HepG2 (cell line): Measurements from ENCODE around the gene HDHD3. TPM values are rescaled to one million over a fixed set of nuclear protein-coding genes. Genes with fewer than 3 reads are reported as not detected.

Experiments
- ETV6 ChIP-seq: sonication (generic); formaldehyde crosslinking; conservative IDR thresholded peaks from 2 replicates; pipeline ENCODE4 v1.4.0; 2020; ENCODE audit warnings: missing genetic modification reagents
- HOXD1 ChIP-seq: sonication (generic); formaldehyde crosslinking; IDR thresholded peaks from 2 replicates; pipeline ENCODE4 v1.5.0; 2020; ENCODE audit warnings: missing genetic modification reagents
- IKZF4 ChIP-seq: sonication (generic); formaldehyde crosslinking; IDR thresholded peaks from 2 replicates; pipeline ENCODE4 v1.5.1; 2020; ENCODE audit warnings: borderline replicate concordance, mild to moderate bottlenecking, low read depth, missing genetic modification reagents; ENCODE audit errors: not compliant biosample characterization
- KDM2A ChIP-seq: sonication (generic); formaldehyde crosslinking; IDR thresholded peaks from 2 replicates; pipeline ENCODE4 v1.4.0; 2020; ENCODE audit warnings: low read depth, missing genetic modification reagents, borderline replicate concordance
- KLF12 ChIP-seq: sonication (generic); formaldehyde crosslinking; IDR thresholded peaks from 2 replicates; pipeline ENCODE4 v1.4.0; 2020; ENCODE audit warnings: missing genetic modification reagents, borderline replicate concordance
- KLF13 ChIP-seq: sonication (generic); formaldehyde crosslinking; IDR thresholded peaks from 2 replicates; pipeline ENCODE4 v1.4.0; 2020; ENCODE audit warnings: mild to moderate bottlenecking, missing genetic modification reagents
- RARG ChIP-seq: sonication (generic); formaldehyde crosslinking; IDR thresholded peaks from 2 replicates; pipeline ENCODE4 v1.4.0; 2020; ENCODE audit warnings: low read depth, mild to moderate bottlenecking, missing genetic modification reagents
- ZNF224 ChIP-seq: sonication (generic); formaldehyde crosslinking; IDR thresholded peaks from 2 replicates; pipeline ENCODE4 v1.5.0; 2020; ENCODE audit warnings: mild to moderate bottlenecking, missing genetic modification reagents
- ZNF253 ChIP-seq: sonication (generic); formaldehyde crosslinking; IDR thresholded peaks from 2 replicates; pipeline ENCODE4 v1.8.0; 2022; ENCODE audit warnings: mild to moderate bottlenecking, missing genetic modification reagents, borderline replicate concordance
- ZNF468 ChIP-seq: sonication (generic); formaldehyde crosslinking; IDR thresholded peaks from 2 replicates; pipeline ENCODE4 v1.8.0; 2022; ENCODE audit warnings: mild to moderate bottlenecking, moderate library complexity, missing genetic modification reagents
- ZNF530 ChIP-seq: sonication (generic); formaldehyde crosslinking; IDR thresholded peaks from 2 replicates; pipeline ENCODE4 v1.5.0; 2020; ENCODE audit warnings: low read depth, mild to moderate bottlenecking, missing genetic modification reagents
- ZNF782 ChIP-seq: sonication (generic); formaldehyde crosslinking; IDR thresholded peaks from 2 replicates; pipeline ENCODE4 v1.4.0; 2020; ENCODE audit warnings: missing genetic modification reagents, mild to moderate bottlenecking, borderline replicate concordance
- polyA plus RNA-seq, 8 experiments: library from polyadenylated mRNA; depleted of rRNA in 3 of 8; stranded (reverse) in 7 of 8; unstranded in 1 of 8; fragments of >200 nt; fragmentation: Illumina TruSeq in 4 of 8; extraction: Trizol in 4 of 8; gene quantifications; 2 replicates each; pipeline versions ENCODE4 v1.2.1 to v1.2.3, GENCODE V29; 2011 to 2016; ENCODE audit warnings: low read depth in 4 of 8, missing spikeins in 1 of 8, mixed read lengths in 1 of 8; ENCODE audit not compliant: insufficient read depth in 1 of 8
- total RNA-seq, 5 experiments: library from RNA; depleted of rRNA; stranded (reverse); fragments of >200 nt; fragmentation: Illumina TruSeq; extraction: Trizol; gene quantifications; 2 replicates each; pipeline ENCODE4 v1.2.3, GENCODE V29; 2016; ENCODE audit warnings: low read depth in 1 of 5
- TF ChIP-seq, protein P1 (sequence below): sonication (generic); formaldehyde crosslinking; IDR thresholded peaks from 2 replicates; pipeline ENCODE4 v1.5.1; 2020; ENCODE audit warnings: mild to moderate bottlenecking, missing genetic modification reagents, moderate library complexity
- TF ChIP-seq, protein P2 (sequence below): IDR thresholded peaks from 2 replicates; pipeline ENCODE4 v1.6.1; 2012; ENCODE audit warnings: inconsistent platforms
- TF ChIP-seq, protein P3 (sequence below): sonication (generic); formaldehyde crosslinking; IDR thresholded peaks from 2 replicates; pipeline ENCODE4 v1.4.0; 2020; ENCODE audit warnings: mild to moderate bottlenecking, missing genetic modification reagents
- TF ChIP-seq, protein P4 (sequence below): sonication (generic); formaldehyde crosslinking; IDR thresholded peaks from 2 replicates; pipeline ENCODE4 v1.4.0; 2020; ENCODE audit warnings: missing genetic modification reagents, borderline replicate concordance
- TF ChIP-seq, protein P5 (sequence below): sonication (generic); formaldehyde crosslinking; conservative IDR thresholded peaks from 2 replicates; pipeline ENCODE4 v1.4.0; 2020; ENCODE audit warnings: mild to moderate bottlenecking, missing genetic modification reagents, moderate library complexity

HDHD3 gene
- total and polyA plus RNA-seq, 2 of the 13 experiments (the other 11 are each of a cell fraction or from before 2014, with no cell fraction given): 23.1 to 38.5 TPM

DNA sequence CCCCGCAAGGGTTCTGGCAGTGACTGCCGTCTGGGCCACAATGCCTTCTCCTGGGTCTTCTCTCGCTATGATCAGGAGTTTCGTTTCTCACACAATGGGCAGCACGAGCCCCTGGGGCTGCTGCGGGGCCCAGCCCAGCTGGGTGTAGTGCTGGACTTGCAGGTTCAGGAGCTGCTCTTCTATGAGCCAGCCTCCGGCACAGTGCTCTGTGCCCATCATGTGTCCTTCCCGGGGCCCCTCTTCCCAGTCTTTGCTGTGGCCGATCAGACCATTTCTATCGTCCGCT is 7.0 kb downstream of the HDHD3 start (continued):
- TF ChIP-seq, protein P1, sequence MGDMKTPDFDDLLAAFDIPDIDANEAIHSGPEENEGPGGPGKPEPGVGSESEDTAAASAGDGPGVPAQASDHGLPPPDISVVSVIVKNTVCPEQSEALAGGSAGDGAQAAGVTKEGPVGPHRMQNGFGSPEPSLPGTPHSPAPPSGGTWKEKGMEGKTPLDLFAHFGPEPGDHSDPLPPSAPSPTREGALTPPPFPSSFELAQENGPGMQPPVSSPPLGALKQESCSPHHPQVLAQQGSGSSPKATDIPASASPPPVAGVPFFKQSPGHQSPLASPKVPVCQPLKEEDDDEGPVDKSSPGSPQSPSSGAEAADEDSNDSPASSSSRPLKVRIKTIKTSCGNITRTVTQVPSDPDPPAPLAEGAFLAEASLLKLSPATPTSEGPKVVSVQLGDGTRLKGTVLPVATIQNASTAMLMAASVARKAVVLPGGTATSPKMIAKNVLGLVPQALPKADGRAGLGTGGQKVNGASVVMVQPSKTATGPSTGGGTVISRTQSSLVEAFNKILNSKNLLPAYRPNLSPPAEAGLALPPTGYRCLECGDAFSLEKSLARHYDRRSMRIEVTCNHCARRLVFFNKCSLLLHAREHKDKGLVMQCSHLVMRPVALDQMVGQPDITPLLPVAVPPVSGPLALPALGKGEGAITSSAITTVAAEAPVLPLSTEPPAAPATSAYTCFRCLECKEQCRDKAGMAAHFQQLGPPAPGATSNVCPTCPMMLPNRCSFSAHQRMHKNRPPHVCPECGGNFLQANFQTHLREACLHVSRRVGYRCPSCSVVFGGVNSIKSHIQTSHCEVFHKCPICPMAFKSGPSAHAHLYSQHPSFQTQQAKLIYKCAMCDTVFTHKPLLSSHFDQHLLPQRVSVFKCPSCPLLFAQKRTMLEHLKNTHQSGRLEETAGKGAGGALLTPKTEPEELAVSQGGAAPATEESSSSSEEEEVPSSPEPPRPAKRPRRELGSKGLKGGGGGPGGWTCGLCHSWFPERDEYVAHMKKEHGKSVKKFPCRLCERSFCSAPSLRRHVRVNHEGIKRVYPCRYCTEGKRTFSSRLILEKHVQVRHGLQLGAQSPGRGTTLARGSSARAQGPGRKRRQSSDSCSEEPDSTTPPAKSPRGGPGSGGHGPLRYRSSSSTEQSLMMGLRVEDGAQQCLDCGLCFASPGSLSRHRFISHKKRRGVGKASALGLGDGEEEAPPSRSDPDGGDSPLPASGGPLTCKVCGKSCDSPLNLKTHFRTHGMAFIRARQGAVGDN (CRISPR knock-in tag): peak; percentile 76
- TF ChIP-seq ZNF530 (CRISPR knock-in tag) (no peak), KDM2A (CRISPR knock-in tag) (no peak), ZNF224 (CRISPR knock-in tag) (no peak), KLF13 (no peak), ZNF253 (no peak), ETV6 (no peak), KLF12 (0 out of 2 replicates have a peak, but pooled peaks have one; percentile 38), IKZF4 (CRISPR knock-in tag) (no peak), ZNF782 (no peak), HOXD1 (CRISPR knock-in tag) (no peak), RARG (CRISPR knock-in tag) (no peak), ZNF468 (CRISPR knock-in tag) (no peak)
- TF ChIP-seq, protein P2, sequence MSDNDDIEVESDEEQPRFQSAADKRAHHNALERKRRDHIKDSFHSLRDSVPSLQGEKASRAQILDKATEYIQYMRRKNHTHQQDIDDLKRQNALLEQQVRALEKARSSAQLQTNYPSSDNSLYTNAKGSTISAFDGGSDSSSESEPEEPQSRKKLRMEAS: 0 out of 2 replicates have a peak, but pooled peaks have one; percentile 23
- TF ChIP-seq, protein P3, sequence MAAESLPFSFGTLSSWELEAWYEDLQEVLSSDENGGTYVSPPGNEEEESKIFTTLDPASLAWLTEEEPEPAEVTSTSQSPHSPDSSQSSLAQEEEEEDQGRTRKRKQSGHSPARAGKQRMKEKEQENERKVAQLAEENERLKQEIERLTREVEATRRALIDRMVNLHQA (CRISPR knock-in tag): no peak
- TF ChIP-seq, protein P4, sequence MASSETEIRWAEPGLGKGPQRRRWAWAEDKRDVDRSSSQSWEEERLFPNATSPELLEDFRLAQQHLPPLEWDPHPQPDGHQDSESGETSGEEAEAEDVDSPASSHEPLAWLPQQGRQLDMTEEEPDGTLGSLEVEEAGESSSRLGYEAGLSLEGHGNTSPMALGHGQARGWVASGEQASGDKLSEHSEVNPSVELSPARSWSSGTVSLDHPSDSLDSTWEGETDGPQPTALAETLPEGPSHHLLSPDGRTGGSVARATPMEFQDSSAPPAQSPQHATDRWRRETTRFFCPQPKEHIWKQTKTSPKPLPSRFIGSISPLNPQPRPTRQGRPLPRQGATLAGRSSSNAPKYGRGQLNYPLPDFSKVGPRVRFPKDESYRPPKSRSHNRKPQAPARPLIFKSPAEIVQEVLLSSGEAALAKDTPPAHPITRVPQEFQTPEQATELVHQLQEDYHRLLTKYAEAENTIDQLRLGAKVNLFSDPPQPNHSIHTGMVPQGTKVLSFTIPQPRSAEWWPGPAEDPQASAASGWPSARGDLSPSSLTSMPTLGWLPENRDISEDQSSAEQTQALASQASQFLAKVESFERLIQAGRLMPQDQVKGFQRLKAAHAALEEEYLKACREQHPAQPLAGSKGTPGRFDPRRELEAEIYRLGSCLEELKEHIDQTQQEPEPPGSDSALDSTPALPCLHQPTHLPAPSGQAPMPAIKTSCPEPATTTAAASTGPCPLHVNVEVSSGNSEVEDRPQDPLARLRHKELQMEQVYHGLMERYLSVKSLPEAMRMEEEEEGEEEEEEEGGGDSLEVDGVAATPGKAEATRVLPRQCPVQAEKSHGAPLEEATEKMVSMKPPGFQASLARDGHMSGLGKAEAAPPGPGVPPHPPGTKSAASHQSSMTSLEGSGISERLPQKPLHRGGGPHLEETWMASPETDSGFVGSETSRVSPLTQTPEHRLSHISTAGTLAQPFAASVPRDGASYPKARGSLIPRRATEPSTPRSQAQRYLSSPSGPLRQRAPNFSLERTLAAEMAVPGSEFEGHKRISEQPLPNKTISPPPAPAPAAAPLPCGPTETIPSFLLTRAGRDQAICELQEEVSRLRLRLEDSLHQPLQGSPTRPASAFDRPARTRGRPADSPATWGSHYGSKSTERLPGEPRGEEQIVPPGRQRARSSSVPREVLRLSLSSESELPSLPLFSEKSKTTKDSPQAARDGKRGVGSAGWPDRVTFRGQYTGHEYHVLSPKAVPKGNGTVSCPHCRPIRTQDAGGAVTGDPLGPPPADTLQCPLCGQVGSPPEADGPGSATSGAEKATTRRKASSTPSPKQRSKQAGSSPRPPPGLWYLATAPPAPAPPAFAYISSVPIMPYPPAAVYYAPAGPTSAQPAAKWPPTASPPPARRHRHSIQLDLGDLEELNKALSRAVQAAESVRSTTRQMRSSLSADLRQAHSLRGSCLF: no peak
- TF ChIP-seq, protein P5, sequence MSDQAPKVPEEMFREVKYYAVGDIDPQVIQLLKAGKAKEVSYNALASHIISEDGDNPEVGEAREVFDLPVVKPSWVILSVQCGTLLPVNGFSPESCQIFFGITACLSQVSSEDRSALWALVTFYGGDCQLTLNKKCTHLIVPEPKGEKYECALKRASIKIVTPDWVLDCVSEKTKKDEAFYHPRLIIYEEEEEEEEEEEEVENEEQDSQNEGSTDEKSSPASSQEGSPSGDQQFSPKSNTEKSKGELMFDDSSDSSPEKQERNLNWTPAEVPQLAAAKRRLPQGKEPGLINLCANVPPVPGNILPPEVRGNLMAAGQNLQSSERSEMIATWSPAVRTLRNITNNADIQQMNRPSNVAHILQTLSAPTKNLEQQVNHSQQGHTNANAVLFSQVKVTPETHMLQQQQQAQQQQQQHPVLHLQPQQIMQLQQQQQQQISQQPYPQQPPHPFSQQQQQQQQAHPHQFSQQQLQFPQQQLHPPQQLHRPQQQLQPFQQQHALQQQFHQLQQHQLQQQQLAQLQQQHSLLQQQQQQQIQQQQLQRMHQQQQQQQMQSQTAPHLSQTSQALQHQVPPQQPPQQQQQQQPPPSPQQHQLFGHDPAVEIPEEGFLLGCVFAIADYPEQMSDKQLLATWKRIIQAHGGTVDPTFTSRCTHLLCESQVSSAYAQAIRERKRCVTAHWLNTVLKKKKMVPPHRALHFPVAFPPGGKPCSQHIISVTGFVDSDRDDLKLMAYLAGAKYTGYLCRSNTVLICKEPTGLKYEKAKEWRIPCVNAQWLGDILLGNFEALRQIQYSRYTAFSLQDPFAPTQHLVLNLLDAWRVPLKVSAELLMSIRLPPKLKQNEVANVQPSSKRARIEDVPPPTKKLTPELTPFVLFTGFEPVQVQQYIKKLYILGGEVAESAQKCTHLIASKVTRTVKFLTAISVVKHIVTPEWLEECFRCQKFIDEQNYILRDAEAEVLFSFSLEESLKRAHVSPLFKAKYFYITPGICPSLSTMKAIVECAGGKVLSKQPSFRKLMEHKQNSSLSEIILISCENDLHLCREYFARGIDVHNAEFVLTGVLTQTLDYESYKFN: peak; percentile 38
